Vagina (tissue), 2 donors: ENCODE data around the gene PCDH1. TPM values are rescaled to one million over a fixed set of nuclear protein-coding genes. Genes with fewer than 3 reads are reported as not detected.
"Not testable (repeated sequence)": the region's sequence is repeated elsewhere in the genome, so short reads cannot be mapped to it uniquely, and the experiment has no call there.

Experiments used
- DNase-seq, 2 donors: peaks; one replicate each; pipeline ENCODE4 v3.0.0-alpha.2; 2017; ENCODE audit errors: extremely low spot score in 2 of 2
- H3K27ac ChIP-seq: fragments of 200-600 bp; sonication (generic); one replicate; pipeline ENCODE4 v1.5.1; 2019
- H3K27me3 ChIP-seq: fragments of 200-600 bp; sonication (generic); one replicate; pipeline ENCODE4 v1.5.1; 2019
- H3K36me3 ChIP-seq, 2 donors: fragments of 200-600 bp; sonication (generic); one replicate each; pipeline ENCODE4 v1.5.1; 2017 to 2019
- H3K4me1 ChIP-seq: fragments of 200-600 bp; sonication (generic); one replicate; pipeline ENCODE4 v1.5.1; 2019
- H3K4me3 ChIP-seq, 2 donors: fragments of 200-600 bp; sonication (generic); 1 replicate in 1 of 2; 2 replicates in 1 of 2; pipeline ENCODE4 v1.5.1; 2016 to 2019
- H3K9me3 ChIP-seq: fragments of 200-600 bp; sonication (generic); one replicate; pipeline ENCODE4 v1.5.1; 2019
- POLR2A ChIP-seq, 2 donors: fragments of 450-650 bp; IDR thresholded peaks; one replicate each; pipeline ENCODE4 v1.6.1; 2017; ENCODE audit warnings: antibody characterized with exemption in 2 of 2, mild to moderate bottlenecking in 2 of 2, moderate library complexity in 2 of 2
- POLR2AphosphoS5 ChIP-seq, 2 donors: sonication (generic); formaldehyde crosslinking; IDR thresholded peaks; one replicate each; pipeline ENCODE4 v1.9.0; 2017; ENCODE audit warnings: antibody characterized with exemption in 2 of 2, mild to moderate bottlenecking in 2 of 2, low read depth in 1 of 2; ENCODE audit not compliant: insufficient read depth in 1 of 2
- intact Hi-C: fragments of 100-400 bp; cut with DNase I; formaldehyde crosslinking; loops from one replicate; pipeline ENCODE4 v1.15.1; 2023
- total RNA-seq: library from RNA; depleted of rRNA; stranded (reverse); fragments of >200 nt; gene quantifications from one replicate; pipeline ENCODE4 v1.2.3, GENCODE V29; 2016
- TF ChIP-seq, protein P1 (sequence below), 3 experiments: fragments of 450-650 bp in 2 of 3; fragments of 200-600 bp in 1 of 3; sonication (generic) in 1 of 3; IDR thresholded peaks; one replicate each; pipeline ENCODE4 v1.5.1; 2017 to 2019; ENCODE audit warnings: antibody characterized with exemption in 3 of 3, mild to moderate bottlenecking in 2 of 3, moderate library complexity in 2 of 3

Gene PCDH1
- total RNA-seq, 1 donor from 2014 or later = 38.8 TPM

DNA sequence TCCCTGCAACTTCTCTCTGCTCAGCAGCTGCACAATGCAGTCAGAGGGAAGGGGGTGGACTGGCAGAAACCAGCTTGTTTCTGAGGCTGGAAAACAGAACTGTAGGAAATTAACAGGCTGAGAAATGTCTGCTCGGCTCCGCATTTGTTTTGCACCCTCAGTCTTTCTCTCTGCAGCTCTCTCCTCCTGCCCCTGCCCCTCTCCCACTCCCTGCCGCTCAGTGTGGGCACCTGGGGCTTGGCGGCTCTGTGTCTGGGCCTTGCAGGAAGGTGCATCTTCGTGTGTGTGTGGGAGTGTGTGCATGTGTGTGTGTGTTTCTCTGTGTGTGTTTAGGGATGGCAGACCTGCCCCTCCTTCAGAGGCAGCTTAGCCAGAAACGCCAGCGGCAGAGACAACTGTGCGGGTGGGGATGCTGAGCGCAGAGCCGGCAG, 53.0 kb downstream of the PCDH1 start:
- H3K9me3 ChIP-seq = no peaks in the 10 kb centered on the region
- H3K27ac ChIP-seq = no peak overlapping the region
- no peaks in the 10 kb centered on the region for H3K27me3 ChIP-seq
- DNase-seq = no peak
- TF ChIP-seq POLR2A (IDR thresholded peaks at IDR 0.05) (no peak), POLR2AphosphoS5 (IDR thresholded peaks at IDR 0.05; ENCODE audit: insufficient read depth in 1 of 2, low read depth in 1 of 2) (no peak)
- TF ChIP-seq, protein P1, sequence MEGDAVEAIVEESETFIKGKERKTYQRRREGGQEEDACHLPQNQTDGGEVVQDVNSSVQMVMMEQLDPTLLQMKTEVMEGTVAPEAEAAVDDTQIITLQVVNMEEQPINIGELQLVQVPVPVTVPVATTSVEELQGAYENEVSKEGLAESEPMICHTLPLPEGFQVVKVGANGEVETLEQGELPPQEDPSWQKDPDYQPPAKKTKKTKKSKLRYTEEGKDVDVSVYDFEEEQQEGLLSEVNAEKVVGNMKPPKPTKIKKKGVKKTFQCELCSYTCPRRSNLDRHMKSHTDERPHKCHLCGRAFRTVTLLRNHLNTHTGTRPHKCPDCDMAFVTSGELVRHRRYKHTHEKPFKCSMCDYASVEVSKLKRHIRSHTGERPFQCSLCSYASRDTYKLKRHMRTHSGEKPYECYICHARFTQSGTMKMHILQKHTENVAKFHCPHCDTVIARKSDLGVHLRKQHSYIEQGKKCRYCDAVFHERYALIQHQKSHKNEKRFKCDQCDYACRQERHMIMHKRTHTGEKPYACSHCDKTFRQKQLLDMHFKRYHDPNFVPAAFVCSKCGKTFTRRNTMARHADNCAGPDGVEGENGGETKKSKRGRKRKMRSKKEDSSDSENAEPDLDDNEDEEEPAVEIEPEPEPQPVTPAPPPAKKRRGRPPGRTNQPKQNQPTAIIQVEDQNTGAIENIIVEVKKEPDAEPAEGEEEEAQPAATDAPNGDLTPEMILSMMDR (IDR thresholded peaks at IDR 0.05) = no peak
- no peak overlapping the region for H3K4me3 ChIP-seq
- intact Hi-C loops = no loop called here
- no peaks in the 10 kb centered on the region for H3K36me3 ChIP-seq
- H3K4me1 ChIP-seq = peaks cover 6% of the 10 kb centered on the region

DNA sequence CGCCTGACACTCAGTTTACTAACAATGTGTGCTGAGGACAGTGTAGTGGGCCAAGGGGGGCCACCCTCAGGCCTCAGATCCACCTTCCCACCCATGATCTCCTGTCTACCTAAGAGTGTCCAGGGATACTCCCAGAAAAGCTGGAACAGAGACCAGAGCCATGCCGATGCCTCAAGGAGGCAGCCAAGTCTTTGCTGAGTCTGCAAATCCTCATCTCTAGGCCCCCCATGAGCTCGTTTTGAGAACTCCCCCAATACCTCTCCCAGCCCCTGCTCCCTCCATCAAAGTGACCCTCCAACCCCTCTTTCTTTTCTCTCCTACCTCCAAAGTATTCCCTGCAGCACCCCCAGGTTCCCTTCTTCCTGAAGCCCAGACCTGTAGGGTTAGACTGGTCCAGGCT, 53.5 kb downstream of the PCDH1 start:
- no peak for DNase-seq
- Histone ChIP-seq H3K4me3 (no peak overlapping the region), H3K9me3 (no peaks in the 10 kb centered on the region), H3K36me3 (no peaks in the 10 kb centered on the region), H3K4me1 (peaks cover 6% of the 10 kb centered on the region), H3K27me3 (no peaks in the 10 kb centered on the region), H3K27ac (no peak overlapping the region)
- TF ChIP-seq POLR2AphosphoS5 (IDR thresholded peaks at IDR 0.05; ENCODE audit: insufficient read depth in 1 of 2, low read depth in 1 of 2) (no peak), POLR2A (IDR thresholded peaks at IDR 0.05) (no peak)
- TF ChIP-seq, protein P1 (IDR thresholded peaks at IDR 0.05) = no peak
- intact Hi-C loops = no loop called here

DNA sequence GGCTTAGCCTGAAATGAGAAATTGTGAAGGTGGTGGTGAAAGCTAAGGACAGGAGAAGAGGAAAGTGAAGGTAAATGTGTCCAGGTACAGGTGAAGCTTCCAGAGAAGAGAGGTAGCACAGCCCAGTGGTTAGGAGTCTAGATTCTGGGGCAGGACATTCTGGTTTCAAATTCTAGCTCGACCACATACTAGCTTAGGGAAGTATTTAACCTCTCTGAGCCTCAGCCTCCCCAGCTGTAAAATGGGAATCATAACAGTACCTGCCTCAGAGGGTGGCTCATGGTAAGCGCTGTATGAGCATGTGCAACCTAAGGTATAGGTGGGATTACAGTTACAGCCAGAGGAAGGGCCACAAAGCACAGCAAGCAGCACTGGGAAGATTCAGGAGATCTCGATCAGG, 55.2 kb downstream of the PCDH1 start:
- H3K4me1 ChIP-seq = peaks cover 6% of the 10 kb centered on the region
- H3K4me3 ChIP-seq = no peak overlapping the region
- no peaks in the 10 kb centered on the region for H3K36me3 ChIP-seq
- TF ChIP-seq POLR2A (IDR thresholded peaks at IDR 0.05) (no peak), POLR2AphosphoS5 (IDR thresholded peaks at IDR 0.05; ENCODE audit: insufficient read depth in 1 of 2, low read depth in 1 of 2) (no peak)
- TF ChIP-seq, protein P1 (IDR thresholded peaks at IDR 0.05) = no peak
- no peaks in the 10 kb centered on the region for H3K27me3 ChIP-seq
- intact Hi-C loops = no loop called here
- DNase-seq = no peak
- H3K27ac ChIP-seq = peak overlapping the region; percentile 34
- no peaks in the 10 kb centered on the region for H3K9me3 ChIP-seq

DNA sequence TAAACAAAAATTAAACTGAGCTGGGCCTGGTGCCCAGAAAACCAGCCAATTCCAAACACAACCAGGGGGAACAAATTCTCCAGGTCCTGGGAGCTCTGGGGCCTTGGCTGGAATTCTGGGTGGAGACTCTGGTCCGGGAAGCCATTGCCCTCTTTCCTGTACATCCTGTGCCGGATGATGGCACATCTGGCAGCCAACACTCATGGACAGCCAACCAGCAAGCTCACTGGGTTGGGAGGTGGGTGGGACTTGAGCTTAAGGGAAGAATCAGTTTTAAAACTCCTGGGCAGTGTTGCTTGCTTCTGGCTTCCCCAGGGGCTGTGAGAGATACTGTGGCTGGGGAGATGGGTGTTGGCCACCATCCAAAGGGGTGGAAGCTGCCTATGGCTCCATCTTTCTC, 56.1 kb downstream of the PCDH1 start:
- peak overlapping the region; percentile 34 for H3K27ac ChIP-seq
- TF ChIP-seq POLR2AphosphoS5 (IDR thresholded peaks at IDR 0.05; ENCODE audit: insufficient read depth in 1 of 2, low read depth in 1 of 2) (peak; percentile 29 to 44), POLR2A (IDR thresholded peaks at IDR 0.05) (no peak)
- H3K4me3 ChIP-seq = no peak overlapping the region
- no peaks in the 10 kb centered on the region for H3K9me3 ChIP-seq
- intact Hi-C loops = no loop called here
- no peaks in the 10 kb centered on the region for H3K36me3 ChIP-seq
- DNase-seq = no peak
- no peaks in the 10 kb centered on the region for H3K27me3 ChIP-seq
- H3K4me1 ChIP-seq = peaks cover 6% of the 10 kb centered on the region

DNA sequence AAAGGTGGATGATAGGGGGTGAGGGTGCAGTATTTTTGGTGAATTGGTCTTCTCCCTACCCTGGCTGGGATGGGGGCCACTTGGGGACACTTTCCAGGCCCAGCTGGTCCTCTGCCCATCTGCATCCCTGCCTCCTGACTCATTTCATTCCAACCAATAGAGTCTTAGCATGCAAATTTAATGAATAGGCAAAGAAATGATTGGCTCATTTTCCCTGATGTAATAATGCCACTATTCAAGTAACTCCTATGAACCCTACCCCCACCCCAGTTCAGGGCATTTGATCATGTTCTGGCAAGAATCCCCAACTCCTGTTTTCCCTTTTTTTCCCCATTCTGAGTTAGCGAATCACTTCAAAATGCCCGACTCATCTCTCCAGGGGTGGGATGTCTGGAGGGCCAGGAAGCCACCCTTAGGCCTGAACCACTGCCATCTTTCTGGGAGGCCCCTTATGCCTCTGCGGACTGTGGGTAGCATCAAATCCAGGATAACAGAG, 56.7 kb downstream of the PCDH1 start:
- Histone ChIP-seq H3K36me3 (no peaks in the 10 kb centered on the region), H3K4me1 (peaks cover 6% of the 10 kb centered on the region), H3K27ac (peak overlapping the region; percentile 34), H3K27me3 (no peaks in the 10 kb centered on the region), H3K9me3 (no peaks in the 10 kb centered on the region), H3K4me3 (no peak overlapping the region)
- no peak for DNase-seq
- intact Hi-C loops = no loop called here
- TF ChIP-seq, protein P1 (IDR thresholded peaks at IDR 0.05) = no peak
- TF ChIP-seq POLR2AphosphoS5 (IDR thresholded peaks at IDR 0.05; ENCODE audit: insufficient read depth in 1 of 2, low read depth in 1 of 2) = no peak
- no peak for TF ChIP-seq POLR2A (IDR thresholded peaks at IDR 0.05)

DNA sequence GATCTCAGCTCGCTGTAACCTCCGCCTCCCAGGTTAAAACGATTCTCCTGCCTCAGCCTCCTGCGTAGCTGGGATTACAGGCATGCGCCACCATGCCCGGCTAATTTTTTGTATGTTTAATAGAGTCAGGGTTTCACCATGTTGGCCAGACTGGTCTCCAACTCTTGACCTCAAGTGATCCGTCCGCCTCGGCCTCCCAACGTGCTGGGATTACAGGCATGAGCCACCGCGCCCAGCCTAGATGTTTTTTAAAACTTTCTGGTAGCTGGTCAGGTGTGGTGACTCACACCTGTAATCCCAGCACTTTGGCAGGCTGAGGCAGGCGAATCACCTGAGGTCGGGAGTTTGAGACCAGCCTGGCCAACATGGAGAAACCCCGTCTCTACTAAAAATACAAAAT, 57.5 kb downstream of the PCDH1 start:
- intact Hi-C loops, H3K4me3 ChIP-seq, H3K4me1 ChIP-seq, H3K9me3 ChIP-seq, H3K36me3 ChIP-seq, H3K27me3 ChIP-seq, H3K27ac ChIP-seq, DNase-seq: not testable (repeated sequence)
